Prostate gland (tissue), 2 donors: ENCODE measurements around the gene POLR3E.

Experiments used
- CTCF ChIP-seq, 4 experiments: fragments of 200-600 bp in 2 of 4; fragments of 450-650 bp in 2 of 4; sonication (generic) in 2 of 4; IDR thresholded peaks; 1 replicate in 3 of 4; 2 replicates in 1 of 4; pipeline ENCODE4 v1.5.1; 2016 to 2019; ENCODE audit warnings: antibody characterized with exemption in 4 of 4, mild to moderate bottlenecking in 2 of 4, moderate library complexity in 2 of 4
- POLR2A ChIP-seq: fragments of 450-650 bp; IDR thresholded peaks from one replicate; pipeline ENCODE4 v1.6.1; 2016; ENCODE audit warnings: antibody characterized with exemption, mild to moderate bottlenecking

- no peak for TF ChIP-seq CTCF (IDR thresholded peaks at IDR 0.05)
- TF ChIP-seq POLR2A: no peak
Measured at GRCh38 chr16:22278441-22279230, 18.6 kb upstream of the POLR3E start.
